H9 (cell line): ENCODE results near the gene TMCC2. TPM values are rescaled to one million over a fixed set of nuclear protein-coding genes. Genes with fewer than 3 reads are reported as not detected.
A peak's percentile ranks its signal among the peaks of the same experiment; 100 is the strongest.

ENCODE experiments used
- DNase-seq: peaks from one replicate; pipeline ENCODE4 v3.0.0-alpha.2; 2017
- H2AFZ ChIP-seq: one replicate; pipeline ENCODE4 v1.6.1; 2013; ENCODE audit warnings: mild to moderate bottlenecking, low read length, control low read depth, moderate library complexity
- H2AK5ac ChIP-seq: 2 replicates; pipeline ENCODE4 v1.6.1; 2013; ENCODE audit warnings: low read length, control low read depth, mixed read lengths; ENCODE audit not compliant: insufficient read length
- H2BK120ac ChIP-seq: one replicate; pipeline ENCODE4 v1.6.1; 2013; ENCODE audit warnings: low read depth, mild to moderate bottlenecking, low read length, control low read depth, inconsistent platforms; ENCODE audit not compliant: poor library complexity, severe bottlenecking
- H2BK12ac ChIP-seq: 2 replicates; pipeline ENCODE4 v1.6.1; 2013; ENCODE audit warnings: low read length, control low read depth, mixed read lengths, low read depth; ENCODE audit not compliant: insufficient read length
- H2BK15ac ChIP-seq: 2 replicates; pipeline ENCODE4 v1.6.1; 2013; ENCODE audit warnings: low read depth, low read length, control low read depth
- H2BK20ac ChIP-seq: one replicate; pipeline ENCODE4 v1.6.1; 2013; ENCODE audit warnings: low read depth, mild to moderate bottlenecking, low read length, control low read depth, inconsistent platforms; ENCODE audit not compliant: poor library complexity, severe bottlenecking
- H2BK5ac ChIP-seq: 2 replicates; pipeline ENCODE4 v1.6.1; 2013; ENCODE audit warnings: low read length, control low read depth, mixed read lengths; ENCODE audit not compliant: insufficient read length
- H3K14ac ChIP-seq: 2 replicates; pipeline ENCODE4 v1.6.1; 2013; ENCODE audit warnings: low read length, control low read depth; ENCODE audit not compliant: insufficient read depth
- H3K18ac ChIP-seq: 2 replicates; pipeline ENCODE4 v1.6.1; 2013; ENCODE audit warnings: low read depth, mild to moderate bottlenecking, mixed read lengths, low read length, control low read depth; ENCODE audit not compliant: insufficient read length
- H3K23ac ChIP-seq: 2 replicates; pipeline ENCODE4 v1.6.1; 2013; ENCODE audit warnings: low read length, control low read depth, mixed read lengths, low read depth; ENCODE audit not compliant: insufficient read length
- H3K23me2 ChIP-seq: 2 replicates; pipeline ENCODE4 v1.6.1; 2013; ENCODE audit warnings: low read depth, mild to moderate bottlenecking, mixed read lengths, low read length, control low read depth; ENCODE audit not compliant: insufficient read length, poor library complexity, severe bottlenecking
- H3K27ac ChIP-seq: 2 replicates; pipeline ENCODE4 v1.5.1; 2013; ENCODE audit warnings: low read length, control low read depth, mixed read lengths, low read depth; ENCODE audit not compliant: insufficient read length
- H3K27me3 ChIP-seq: 2 replicates; pipeline ENCODE4 v1.6.1; 2013; ENCODE audit warnings: low read length, control low read depth, inconsistent platforms; ENCODE audit not compliant: insufficient read depth
- H3K4ac ChIP-seq: 2 replicates; pipeline ENCODE4 v1.6.1; 2013; ENCODE audit warnings: low read depth, mild to moderate bottlenecking, control low read depth, inconsistent platforms, low read length, moderate library complexity
- H3K4me1 ChIP-seq: 2 replicates; pipeline ENCODE4 v1.6.1; 2013; ENCODE audit warnings: low read length, control low read depth, inconsistent platforms; ENCODE audit not compliant: insufficient read depth
- H3K4me2 ChIP-seq: 2 replicates; pipeline ENCODE4 v1.6.1; 2013; ENCODE audit warnings: low read length, control low read depth, mixed read lengths; ENCODE audit not compliant: insufficient read length, insufficient read depth
- H3K56ac ChIP-seq: 2 replicates; pipeline ENCODE4 v1.6.1; 2013; ENCODE audit warnings: low read depth, mild to moderate bottlenecking, mixed read lengths, low read length, control low read depth; ENCODE audit not compliant: insufficient read length
- H3K79me1 ChIP-seq: 2 replicates; pipeline ENCODE4 v1.6.1; 2013; ENCODE audit warnings: low read depth, mild to moderate bottlenecking, moderate library complexity, low read length, control low read depth, inconsistent platforms; ENCODE audit not compliant: insufficient read depth, poor library complexity, severe bottlenecking
- H3K79me2 ChIP-seq: 2 replicates; pipeline ENCODE4 v1.6.1; 2013; ENCODE audit warnings: low read length, control low read depth, inconsistent platforms; ENCODE audit not compliant: insufficient read depth
- H3K9ac ChIP-seq: 2 replicates; pipeline ENCODE4 v1.6.1; 2013; ENCODE audit warnings: low read length, control low read depth, mixed read lengths; ENCODE audit not compliant: insufficient read length; ENCODE audit errors: extremely low read depth
- H3K9me3 ChIP-seq: one replicate; pipeline ENCODE4 v1.6.1; 2013; ENCODE audit warnings: low read depth, low read length, inconsistent platforms; ENCODE audit not compliant: control insufficient read depth
- H3T11ph ChIP-seq: one replicate; pipeline ENCODE4 v1.6.1; 2013; ENCODE audit warnings: mild to moderate bottlenecking, low read length, control low read depth, inconsistent platforms
- H4K20me1 ChIP-seq: one replicate; pipeline ENCODE4 v1.6.1; 2013; ENCODE audit not compliant: control insufficient read depth, insufficient read length, insufficient read depth
- H4K5ac ChIP-seq: 2 replicates; pipeline ENCODE4 v1.6.1; 2013; ENCODE audit warnings: low read depth, mild to moderate bottlenecking, mixed read lengths, low read length, control low read depth; ENCODE audit not compliant: insufficient read length
- H4K8ac ChIP-seq: replicated peaks from 2 replicates; pipeline ENCODE4 v1.6.1; 2013; ENCODE audit warnings: low read length, control low read depth, mixed read lengths, low read depth; ENCODE audit not compliant: insufficient read length
- H4K91ac ChIP-seq: 2 replicates; pipeline ENCODE4 v1.6.1; 2013; ENCODE audit warnings: low read depth, mild to moderate bottlenecking, moderate library complexity, mixed read lengths, low read length, control low read depth; ENCODE audit not compliant: insufficient read length
- H3K27ac Mint-ChIP-seq, 3 experiments: 2 replicates in 2 of 3; 3 replicates in 1 of 3; pipeline ENCODE4 v1.8.0; 2020 to 2021; ENCODE audit warnings: mixed read lengths in 3 of 3, mild to moderate bottlenecking in 1 of 3, moderate library complexity in 1 of 3
- H3K27me3 Mint-ChIP-seq: 2 replicates; pipeline ENCODE4 v1.8.0; 2021; ENCODE audit warnings: low read depth, mild to moderate bottlenecking, moderate library complexity, mixed read lengths
- H3K36me3 Mint-ChIP-seq, 3 experiments: 2 replicates in 2 of 3; 3 replicates in 1 of 3; pipeline ENCODE4 v1.8.0; 2020 to 2021; ENCODE audit warnings: low read depth in 3 of 3, mixed read lengths in 3 of 3; ENCODE audit not compliant: insufficient read depth in 1 of 3
- H3K4me1 Mint-ChIP-seq, 2 experiments: 2 replicates each; pipeline ENCODE4 v1.8.0; 2020; ENCODE audit warnings: mixed read lengths in 2 of 2
- H3K4me3 Mint-ChIP-seq, 2 experiments: 2 replicates in 1 of 2; 3 replicates in 1 of 2; pipeline ENCODE4 v1.8.0; 2020 to 2021; ENCODE audit warnings: mild to moderate bottlenecking in 2 of 2, mixed read lengths in 2 of 2, moderate library complexity in 1 of 2
- H3K9me3 Mint-ChIP-seq, 2 experiments: 2 replicates in 1 of 2; 3 replicates in 1 of 2; pipeline ENCODE4 v1.8.0; 2020; ENCODE audit warnings: mild to moderate bottlenecking in 2 of 2, mixed read lengths in 2 of 2, moderate library complexity in 1 of 2
- CTCF ChIP-seq: fragments of 200-600 bp; sonication (generic); conservative IDR thresholded peaks from 3 replicates; pipeline ENCODE4 v1.8.0; 2021; ENCODE audit warnings: antibody characterized with exemption, mild to moderate bottlenecking
- WGBS: extraction: QIAGEN DNeasy Blood & Tissue Kit; methylation state at CpG from one replicate; pipeline ENCODE4 v1.1.7; 2013; ENCODE audit warnings: missing lambda C conversion rate, low lambda C conversion rate, mixed read lengths; ENCODE audit not compliant: insufficient read length; ENCODE audit errors: extremely low coverage; 5-methylcytosine and 5-hydroxymethylcytosine counted together
- long read RNA-seq: library from polyadenylated mRNA; unstranded; transcript quantifications from one replicate; pipeline ENCODE4 v2.0.0, GENCODE V29; 2020
- total RNA-seq: library from RNA; stranded (reverse); gene quantifications from 2 replicates; pipeline ENCODE4 v1.2.1, GENCODE V29; 2021

Gene TMCC2
- 11.3 and 11.7 TPM in 2 replicates for total RNA-seq
- long read RNA-seq, partial matches to known transcripts, result 3 of 13 reads
- long read RNA-seq, other reads (novel, unspliced or antisense), result 6 of 13 reads

GRCh38 chr1:205227584-205228013 lies at the start of gene TMCC2:
TSS of gene TMCC2 (plus strand) at chr1:205227946. CDS start at chr1:205228565, 619 bp downstream.
- no peaks in the 10 kb centered on the region for H3K79me2 ChIP-seq
- H2BK12ac ChIP-seq, result no peak within 1 kb of the TSS
- H4K5ac ChIP-seq, result no peak within 1 kb of the TSS
- H2BK120ac ChIP-seq, result no peak within 1 kb of the TSS
- no peak within 1 kb of the TSS for H3K14ac ChIP-seq
- no CpG with 5 or more reads among the region's 44 CpGs for WGBS
- no peak within 1 kb of the TSS for H3K27ac ChIP-seq
- Mint-ChIP-seq H3K27ac (peak within 1 kb of the TSS; percentile 0 to 67 (median 8); a peak in 4 of 7 replicates), H3K36me3 (0 out of 7 replicates have a peak, but pooled peaks cover 0 to 3% (median 0%) of the 10 kb centered on the region in 3 experiments), H3K9me3 (no peaks in the 10 kb centered on the region; a peak in 1 of 5 replicates), H3K4me1 (peaks cover 33 to 38% of the 10 kb centered on the region in 2 experiments), H3K4me3 (peak within 1 kb of the TSS; percentile 79 to 90), H3K27me3 (peaks cover 20% of the 10 kb centered on the region)
- H4K8ac ChIP-seq, result no peak within 1 kb of the TSS
- H3K4ac ChIP-seq, result no peak within 1 kb of the TSS
- no peaks in the 10 kb centered on the region for H3K79me1 ChIP-seq
- H2BK15ac ChIP-seq, result no peak within 1 kb of the TSS
- H3K4me2 ChIP-seq, result peak within 1 kb of the TSS; percentile 74
- H3K9ac ChIP-seq, result no peak within 1 kb of the TSS
- no peak within 1 kb of the TSS for H4K91ac ChIP-seq
- peak; percentile 97 for DNase-seq
- H2BK20ac ChIP-seq, result no peak within 1 kb of the TSS
- H4K20me1 ChIP-seq, result no peaks in the 10 kb centered on the region
- H3K4me1 ChIP-seq, result peaks cover 9% of the 10 kb centered on the region
- no peak within 1 kb of the TSS for H2AFZ ChIP-seq
- no peaks in the 10 kb centered on the region for H3K9me3 ChIP-seq
- H3K56ac ChIP-seq, result no peak within 1 kb of the TSS
- peaks cover 14% of the 10 kb centered on the region for H3K23me2 ChIP-seq
- H3T11ph ChIP-seq, result no peak within 1 kb of the TSS
- no peak for TF ChIP-seq CTCF
- no peak within 1 kb of the TSS for H2BK5ac ChIP-seq
- no peak within 1 kb of the TSS for H3K18ac ChIP-seq
- H3K27me3 ChIP-seq, result no peaks in the 10 kb centered on the region
- no peak within 1 kb of the TSS for H3K23ac ChIP-seq
- H2AK5ac ChIP-seq, result no peak within 1 kb of the TSS
